Adrenal gland (tissue), 5 donors: ENCODE measurements around the gene OGDH.

ENCODE experiments used
- POLR2A ChIP-seq, 2 donors: fragments of 450-650 bp; IDR thresholded peaks; one replicate each; pipeline ENCODE4 v1.6.1; 2017; ENCODE audit warnings: antibody characterized with exemption in 2 of 2, mild to moderate bottlenecking in 2 of 2, moderate library complexity in 1 of 2
- TF ChIP-seq, protein P1 (sequence below), 6 experiments: fragments of 450-650 bp in 4 of 6; fragments of 200-600 bp in 2 of 6; sonication (generic) in 1 of 6; IDR thresholded peaks; 1 replicate in 5 of 6; 2 replicates in 1 of 6; pipeline versions ENCODE4 v1.5.1 to v1.8.0; 2016 to 2021; ENCODE audit warnings: antibody characterized with exemption in 6 of 6, mild to moderate bottlenecking in 2 of 6, moderate library complexity in 1 of 6
- donor health status: DM: no; HTN: no; CAD: no.

GRCh38 chr7:44665531-44666213, 59.2 kb downstream of the OGDH start:
- TF ChIP-seq, protein P1, sequence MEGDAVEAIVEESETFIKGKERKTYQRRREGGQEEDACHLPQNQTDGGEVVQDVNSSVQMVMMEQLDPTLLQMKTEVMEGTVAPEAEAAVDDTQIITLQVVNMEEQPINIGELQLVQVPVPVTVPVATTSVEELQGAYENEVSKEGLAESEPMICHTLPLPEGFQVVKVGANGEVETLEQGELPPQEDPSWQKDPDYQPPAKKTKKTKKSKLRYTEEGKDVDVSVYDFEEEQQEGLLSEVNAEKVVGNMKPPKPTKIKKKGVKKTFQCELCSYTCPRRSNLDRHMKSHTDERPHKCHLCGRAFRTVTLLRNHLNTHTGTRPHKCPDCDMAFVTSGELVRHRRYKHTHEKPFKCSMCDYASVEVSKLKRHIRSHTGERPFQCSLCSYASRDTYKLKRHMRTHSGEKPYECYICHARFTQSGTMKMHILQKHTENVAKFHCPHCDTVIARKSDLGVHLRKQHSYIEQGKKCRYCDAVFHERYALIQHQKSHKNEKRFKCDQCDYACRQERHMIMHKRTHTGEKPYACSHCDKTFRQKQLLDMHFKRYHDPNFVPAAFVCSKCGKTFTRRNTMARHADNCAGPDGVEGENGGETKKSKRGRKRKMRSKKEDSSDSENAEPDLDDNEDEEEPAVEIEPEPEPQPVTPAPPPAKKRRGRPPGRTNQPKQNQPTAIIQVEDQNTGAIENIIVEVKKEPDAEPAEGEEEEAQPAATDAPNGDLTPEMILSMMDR (IDR thresholded peaks at IDR 0.05) = no peak
- no peak for TF ChIP-seq POLR2A (IDR thresholded peaks at IDR 0.05)
